ENCODE data around the gene CYGB.
"Not testable (repeated sequence)": the region's sequence is repeated elsewhere in the genome, so short reads cannot be mapped to it uniquely, and the experiment has no call there.

Gene CYGB

DNA sequence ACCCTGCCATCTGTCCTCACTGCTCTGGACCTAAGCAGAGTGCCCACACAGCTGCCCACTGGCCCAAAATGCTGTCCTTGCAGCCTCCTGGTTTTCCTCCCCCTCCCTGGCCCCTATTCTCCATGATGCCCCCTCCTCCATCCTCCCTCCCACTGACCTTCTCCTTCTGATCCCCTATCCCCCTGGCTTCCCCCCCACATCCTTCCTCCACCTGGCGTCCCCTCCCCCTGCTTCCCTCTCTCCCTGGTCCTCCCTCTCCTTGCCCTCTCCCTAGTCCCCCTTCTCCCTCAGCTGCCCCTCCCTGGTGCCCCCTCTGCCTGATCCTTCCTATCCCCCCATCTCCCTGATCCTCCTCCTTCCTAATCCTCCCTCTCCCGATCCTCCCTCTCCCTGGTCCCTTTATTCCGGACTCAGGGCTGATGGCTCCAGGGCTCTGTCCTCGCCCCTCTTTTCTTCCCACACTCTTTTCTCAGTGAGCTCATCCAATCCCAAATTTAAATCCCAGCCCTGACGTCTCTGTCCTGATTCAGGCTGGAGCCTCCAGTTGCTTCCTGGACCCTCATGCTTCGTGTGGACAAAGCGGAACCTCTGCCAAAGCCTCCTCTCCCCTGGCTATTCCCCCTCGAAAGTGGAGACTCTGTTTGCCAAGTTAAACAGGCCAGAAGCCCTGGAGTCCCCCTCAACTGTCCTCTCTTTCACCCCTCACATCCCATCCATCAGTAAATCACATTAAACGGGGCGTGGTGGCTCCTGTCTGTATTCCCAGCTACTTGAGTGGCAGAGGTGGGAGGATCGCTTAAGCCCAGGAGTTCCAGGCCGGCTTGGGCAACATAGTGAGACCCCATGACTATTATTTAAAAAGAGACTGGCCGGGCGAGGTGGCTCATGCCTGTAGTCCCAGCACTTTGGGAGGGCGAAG is 18.2 kb downstream of the CYGB start:
- peak; percentile 50 for DNase-seq

DNA sequence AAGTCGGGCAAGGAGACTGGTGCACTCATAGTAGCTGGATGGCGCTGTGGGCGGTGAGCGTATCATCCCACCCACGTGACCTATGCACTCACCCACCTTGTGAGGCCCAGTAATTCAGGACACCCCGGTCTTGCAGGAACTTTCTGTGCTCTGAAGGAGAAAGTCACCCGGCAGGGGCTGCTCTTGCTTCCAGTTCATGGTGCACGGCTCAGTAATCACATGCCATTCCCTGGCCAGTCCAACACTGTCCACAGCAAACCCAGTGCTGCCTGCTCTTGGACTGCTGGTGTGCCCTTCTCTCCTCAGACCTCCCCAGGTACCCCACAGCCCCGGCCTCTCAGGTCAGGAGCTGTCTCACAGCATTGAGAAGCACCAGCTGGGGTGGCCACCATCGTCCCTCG is 19.9 kb downstream of the CYGB start:
- no peak for DNase-seq

DNA sequence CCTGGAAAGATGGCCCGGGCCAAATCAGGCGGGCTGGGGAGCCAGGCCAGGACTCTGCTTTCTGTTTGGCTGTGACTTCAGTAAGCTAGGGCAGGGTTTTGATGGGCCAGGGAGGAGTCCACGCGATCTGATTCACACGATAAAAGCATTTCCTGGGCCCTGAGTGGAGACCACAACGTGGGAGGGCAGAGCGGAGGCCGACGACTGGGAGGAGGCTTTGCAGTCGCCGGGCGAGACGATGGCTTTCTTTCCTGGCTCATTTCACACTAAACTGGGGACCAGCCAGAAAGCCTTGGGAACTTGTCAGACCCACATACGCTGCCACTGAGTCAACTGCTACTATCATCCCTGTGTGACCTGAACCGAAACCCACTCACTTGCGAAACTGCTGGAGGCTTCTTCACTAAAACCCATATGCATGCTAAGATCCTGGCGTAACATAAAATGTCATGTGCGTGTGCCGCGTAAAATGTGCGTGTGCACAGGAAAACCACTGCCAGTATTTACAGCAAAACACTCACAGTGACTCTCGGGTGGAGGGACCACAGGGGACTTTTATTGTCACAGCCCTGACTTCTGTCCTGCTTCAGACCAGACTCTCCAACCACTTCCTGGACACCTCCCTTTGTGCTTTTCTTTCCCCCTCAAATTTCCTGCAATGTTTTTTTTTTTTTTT is 22.1 kb downstream of the CYGB start:
- DNase-seq = no peak

DNA sequence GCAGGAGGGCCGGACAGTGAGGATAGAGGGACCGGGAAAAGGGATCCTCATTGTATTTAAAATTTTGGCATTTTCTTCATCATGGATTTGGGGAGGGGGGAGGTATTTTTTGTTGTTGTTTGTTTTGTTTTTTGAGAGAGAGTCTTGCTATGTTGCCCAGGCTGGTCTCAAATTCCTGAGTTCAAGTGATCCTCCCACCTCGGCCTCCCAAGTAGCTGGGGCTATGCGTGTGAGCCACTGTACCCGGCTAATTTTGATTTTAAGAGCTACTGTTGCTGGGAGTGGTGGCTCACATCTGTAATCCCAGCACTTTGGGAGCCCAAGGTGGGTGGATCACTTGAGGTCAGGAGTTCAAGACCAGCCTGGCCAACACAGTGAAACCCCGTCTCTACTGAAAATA is 23.2 kb downstream of the CYGB start:
- DNase-seq = not testable (repeated sequence)

DNA sequence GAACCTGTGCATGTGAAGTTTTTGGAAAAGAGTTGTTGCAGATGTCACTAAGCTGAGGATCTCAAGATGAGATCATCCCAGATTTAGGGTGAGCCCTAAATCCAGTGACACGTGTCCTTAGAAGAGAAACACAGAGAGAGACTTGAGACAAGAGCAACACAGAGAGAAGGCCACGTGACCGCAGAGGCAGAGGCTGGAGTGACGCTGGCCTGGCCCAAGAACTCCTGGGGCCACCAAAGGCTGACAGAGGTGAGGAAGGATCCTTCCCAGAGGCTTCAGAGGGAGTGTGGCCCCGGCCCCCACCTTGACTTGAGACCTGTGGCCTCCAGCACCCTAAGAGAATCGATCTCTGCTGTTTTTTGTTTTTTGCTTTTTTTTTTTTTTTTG is 24.2 kb downstream of the CYGB start:
- no peak for DNase-seq

DNA sequence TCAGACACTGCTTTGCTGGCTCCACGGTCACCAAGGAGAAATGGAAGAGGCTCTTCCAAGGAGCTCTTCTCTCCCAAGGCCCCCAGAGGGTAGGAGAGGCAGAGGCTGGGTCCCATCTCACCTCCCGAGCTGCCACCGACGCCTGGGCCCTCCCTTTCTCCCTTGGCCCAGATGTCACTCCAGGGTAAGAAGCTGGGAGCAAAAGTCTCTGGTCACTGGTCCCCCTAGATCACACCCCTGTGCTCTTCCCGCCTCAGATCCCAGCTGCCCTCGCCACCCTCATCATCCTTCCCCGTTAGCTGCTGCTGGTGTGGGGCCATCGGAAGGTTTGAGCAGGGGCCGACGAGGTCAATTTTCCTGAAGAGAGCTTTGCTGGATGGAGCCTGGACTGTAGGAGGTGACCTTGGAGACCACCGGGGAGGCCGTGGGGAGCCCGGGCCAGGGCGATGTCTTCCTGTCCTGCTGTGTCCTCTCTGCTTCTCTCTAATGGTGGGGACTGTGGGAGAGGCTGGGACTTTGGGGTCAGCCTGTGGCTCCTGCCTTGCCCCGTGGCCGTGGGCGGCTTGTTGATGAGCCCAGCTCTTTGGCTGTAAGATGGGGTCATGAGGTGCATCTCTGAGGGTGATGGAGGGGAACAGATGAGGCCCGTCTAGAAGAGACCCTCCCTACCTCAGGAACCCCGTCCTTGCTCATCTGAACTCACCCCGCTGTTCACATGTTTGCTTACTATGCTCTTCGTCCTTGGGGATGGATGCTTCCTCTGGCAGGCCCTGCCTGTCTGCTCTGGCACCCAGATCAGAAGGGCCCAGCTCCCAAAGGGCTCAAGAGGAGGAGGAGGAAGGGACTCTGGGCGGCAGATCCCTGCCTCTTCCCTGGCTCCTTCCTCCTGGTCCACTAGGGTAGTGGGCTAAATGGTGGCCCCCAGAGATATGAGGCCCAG is 24.9 kb downstream of the CYGB start:
- no peak for DNase-seq

DNA sequence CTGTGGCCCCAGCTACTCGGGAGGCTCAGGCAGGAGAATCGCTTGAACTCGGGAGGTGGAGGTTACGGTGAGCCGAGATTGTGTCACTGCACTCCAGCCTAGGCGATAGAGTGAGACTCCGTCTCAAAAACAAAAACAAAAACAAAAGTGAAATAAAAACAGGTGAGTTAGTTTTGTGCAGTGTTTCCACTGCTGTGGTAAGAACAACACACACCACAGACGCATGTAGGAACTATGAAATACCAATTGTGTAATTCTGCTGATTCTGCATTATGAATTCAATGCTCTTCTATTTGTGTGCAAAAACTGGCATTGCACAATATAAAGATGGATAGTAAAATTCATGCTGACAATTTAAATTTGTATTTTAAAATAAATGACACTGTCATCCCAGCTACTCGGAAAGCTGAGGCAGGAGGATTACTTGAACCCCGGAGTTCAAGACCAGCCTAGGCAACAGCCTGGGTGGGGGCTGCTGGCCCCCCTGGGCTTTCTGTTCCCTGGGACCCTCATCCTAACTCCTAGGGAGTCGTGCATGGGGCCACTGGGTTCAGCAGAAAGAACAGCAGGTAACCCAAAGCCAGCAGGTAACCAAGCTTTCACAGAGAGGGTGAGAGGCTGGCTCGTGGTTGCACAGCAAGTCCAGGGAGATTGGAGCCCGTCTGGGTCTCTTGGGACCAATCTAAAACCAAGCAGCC is 25.7 kb downstream of the CYGB start:
- no peak for DNase-seq

DNA sequence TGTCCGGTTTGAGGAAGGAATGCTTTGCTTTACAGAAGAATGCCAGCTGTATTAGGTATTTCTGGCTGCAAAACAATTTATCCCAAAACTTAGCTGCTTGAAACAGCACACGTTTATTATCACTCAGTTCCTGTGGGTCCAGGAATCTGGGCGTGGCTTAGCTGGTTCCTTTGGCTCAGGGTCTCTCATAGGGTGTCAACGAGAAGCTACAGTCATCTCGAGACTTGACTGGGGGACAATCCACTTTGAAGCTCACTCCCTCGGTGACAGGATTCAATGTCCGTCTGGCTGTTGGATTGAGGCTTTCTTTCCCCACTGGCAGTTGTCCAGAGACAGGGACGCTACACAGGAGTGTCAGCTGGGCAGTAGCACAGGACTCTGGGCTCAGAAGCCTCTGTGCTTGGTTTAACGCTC is 26.7 kb downstream of the CYGB start:
- DNase-seq = no peak

DNA sequence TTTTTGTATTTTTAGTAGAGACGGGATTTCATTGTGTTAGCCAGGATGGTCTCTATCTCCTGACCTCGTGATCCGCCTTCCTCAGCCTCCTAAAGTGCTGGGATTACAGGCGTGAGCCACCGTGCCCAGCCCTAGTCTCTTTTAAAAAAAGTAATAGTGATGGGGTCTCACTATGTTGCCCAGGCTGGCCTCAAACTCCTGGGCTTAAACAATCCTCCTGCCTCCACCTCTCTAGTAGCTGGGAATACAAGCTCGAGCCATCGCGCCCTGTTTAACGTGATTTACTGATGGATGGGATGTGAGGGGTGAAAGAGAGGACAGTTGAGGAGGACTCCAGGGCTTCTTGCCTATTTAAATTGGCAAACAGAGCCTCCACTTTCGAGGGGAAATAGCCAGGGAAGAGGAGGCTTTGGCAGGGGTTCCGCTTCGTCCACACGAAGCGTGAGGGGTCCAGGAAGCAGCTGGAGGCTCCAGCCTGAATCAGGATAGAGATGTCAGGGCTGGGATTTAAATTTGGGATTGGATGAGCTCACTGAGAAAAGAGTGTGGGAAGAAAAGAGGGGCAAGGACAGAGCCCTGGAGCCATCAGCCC is 28.9 kb downstream of the CYGB start:
- DNase-seq = not testable (repeated sequence)

DNA sequence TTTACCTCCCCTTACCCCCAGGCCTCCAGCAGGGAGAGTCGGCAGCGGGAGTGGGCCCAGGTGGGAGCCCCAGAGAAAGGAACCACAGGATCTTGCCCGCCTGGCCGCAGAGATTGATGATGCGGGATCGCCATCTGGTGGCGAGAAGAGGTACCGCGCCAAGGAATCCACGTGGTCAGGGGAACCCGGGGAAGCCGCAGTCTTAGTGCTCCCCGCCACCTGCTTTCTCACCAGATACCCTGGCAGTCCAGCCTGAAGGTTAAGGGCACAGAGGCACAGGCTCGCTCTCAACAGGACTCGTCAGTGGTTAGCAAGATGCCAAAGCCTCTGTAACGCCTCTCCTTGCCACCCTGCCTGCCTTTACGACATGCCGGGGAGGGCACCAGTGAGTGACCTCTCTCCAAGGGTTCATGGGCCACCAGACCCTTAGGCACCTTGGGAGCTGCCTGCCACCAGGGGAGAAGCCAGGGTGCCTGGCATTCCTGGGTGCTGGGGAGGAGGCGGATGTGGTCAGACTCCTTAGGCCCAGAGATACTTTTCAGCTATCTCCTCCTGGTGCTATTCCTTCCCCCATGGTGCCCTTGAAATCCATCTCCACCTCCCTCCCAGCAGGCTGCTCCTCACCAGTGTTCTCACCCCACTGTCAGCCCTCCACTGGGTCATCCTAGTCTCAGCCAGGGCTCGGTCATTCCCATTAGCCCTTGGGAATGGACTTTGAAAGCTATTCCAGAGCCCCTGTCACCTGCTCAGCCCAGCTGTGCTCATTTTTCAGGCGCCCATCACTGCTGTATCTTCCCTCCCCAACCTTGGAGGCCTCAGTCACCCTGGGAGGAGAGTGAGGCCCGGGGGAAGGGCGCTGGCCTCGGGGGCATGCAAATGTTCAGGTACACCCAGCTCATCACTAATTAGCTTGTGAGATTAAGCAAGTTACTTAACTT is 30.8 kb downstream of the CYGB start:
- DNase-seq = peak; percentile 93

DNA sequence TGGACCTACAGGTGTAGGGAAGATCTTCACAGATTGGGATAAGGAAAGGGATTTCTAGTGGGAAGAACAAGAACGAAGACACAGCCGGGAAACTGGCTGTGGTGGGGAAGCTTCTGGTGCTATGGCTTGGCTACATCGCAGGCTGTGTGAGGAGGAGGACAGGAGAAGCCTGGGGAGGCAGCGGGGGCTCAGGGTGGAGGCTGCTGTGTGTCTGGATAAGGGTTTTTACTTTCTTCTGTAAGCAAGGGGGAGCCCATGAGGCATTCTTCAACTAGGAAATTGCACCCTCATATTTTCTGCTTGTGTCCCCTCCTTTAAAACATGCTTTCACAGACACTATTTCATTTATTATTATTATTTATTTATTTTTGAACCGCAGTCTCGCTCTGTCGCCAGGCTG is 33.4 kb downstream of the CYGB start:
- DNase-seq = no peak

DNA sequence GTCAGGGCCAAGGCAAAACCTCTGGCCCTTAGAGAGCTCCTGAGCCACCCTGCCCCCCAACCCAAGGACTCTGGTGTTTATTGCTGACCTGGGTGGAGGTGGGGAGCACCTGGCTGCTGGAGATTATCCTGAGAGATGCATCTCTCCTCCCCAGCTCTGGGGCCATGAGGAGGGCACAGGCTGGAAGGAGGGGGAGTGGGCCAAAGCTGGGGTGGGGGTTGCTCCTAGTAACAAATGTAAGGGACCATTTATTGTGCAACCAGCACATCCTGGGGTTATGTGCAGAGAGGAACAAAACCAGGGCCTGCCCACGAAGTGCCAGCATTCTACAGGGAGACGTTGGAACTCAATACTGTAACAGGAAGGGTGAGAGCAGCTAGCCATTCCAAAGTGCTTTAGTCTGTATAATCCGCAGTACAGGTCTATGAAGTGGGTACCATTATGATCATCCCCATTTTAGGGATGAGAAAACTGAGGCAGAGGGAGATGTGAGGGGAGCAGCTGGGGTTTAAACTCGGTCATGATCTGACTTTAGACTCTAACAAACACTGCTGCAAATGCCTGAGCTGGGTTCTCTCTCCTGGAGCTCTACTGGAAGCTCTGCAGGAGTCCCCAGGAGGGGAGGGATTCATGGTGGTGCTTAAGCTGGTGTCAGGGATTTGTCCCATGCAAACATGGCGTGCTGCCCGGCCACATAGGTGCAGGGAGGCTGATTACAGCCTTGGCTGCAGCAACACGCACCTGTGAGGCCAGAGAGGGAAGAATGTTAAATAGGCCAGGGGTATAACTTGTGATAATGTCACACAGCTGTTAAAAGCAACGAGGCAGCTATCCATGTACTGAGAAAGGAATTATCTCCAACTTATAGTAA is 34.9 kb downstream of the CYGB start:
- no peak for DNase-seq

DNA sequence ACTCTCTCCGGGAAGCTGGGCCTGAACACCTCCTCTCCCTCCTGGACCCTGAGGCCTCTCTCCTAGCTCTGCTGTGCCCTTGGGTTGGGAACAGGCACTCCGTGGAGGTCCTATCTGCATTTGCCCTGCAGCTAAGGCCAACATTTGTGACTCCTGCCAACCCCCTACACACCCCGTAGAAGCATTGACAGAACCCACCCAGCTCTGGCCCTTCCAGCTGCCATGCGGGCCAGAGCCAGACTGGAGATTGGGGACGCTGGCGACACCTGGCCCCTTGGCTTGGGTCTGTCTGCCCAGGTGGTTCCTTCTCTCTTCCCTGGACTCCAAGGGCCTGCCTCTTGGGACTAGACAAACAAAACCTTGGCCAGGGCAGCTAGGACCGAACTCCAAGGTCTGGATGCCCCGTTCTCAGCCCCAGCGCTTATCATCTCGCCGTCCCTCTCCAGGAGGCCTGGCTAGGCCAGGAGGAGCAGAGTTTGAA is 35.6 kb downstream of the CYGB start:
- no peak for DNase-seq

DNA sequence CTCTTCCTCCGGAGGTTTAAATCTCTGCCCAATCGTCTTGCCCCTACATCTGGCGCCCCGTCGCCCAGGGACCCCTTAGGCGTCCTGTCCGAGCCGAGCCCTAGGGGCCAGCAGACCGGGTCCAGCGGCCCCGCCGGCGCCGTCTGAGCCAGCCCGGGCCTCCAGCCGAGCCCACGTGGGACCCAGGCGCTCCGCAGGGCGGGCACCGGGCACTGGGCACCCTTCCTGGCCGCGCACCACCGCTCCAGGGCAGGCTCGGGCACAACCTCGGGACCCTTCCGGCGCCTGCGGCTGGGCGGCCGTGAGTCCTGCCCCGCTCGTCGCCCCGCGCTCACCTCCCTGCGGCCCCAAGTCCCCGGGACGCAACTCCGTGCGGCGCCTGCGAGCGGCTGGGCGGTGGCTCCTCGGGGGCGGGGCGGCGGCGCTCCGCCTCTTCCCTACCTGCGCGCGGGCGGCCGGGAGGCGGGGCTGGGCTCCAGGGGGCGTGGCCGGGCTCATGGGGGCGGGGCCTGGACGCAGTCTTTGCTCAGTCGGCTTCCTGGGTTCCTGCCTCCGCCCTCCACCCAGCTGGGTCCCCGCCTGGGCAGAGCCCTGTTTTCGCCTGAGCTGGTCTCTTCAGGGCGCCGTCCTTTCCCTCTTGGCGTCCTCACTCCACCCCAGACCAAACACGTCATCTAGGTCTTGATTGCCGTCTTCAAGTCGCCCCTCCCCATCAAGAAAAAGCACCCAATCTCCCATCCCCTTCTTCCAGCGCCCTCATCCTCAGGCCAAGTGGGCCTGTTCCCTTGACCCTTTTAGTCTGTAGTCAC is 36.3 kb downstream of the CYGB start, which contains the start of gene RHBDF2:
Gene RHBDF2, minus strand, starts transcription at position 406 of the 809 bp plus-strand sequence. CDS start 19,899 bp downstream, outside the sequence.
- peak; percentile 85 for DNase-seq

DNA sequence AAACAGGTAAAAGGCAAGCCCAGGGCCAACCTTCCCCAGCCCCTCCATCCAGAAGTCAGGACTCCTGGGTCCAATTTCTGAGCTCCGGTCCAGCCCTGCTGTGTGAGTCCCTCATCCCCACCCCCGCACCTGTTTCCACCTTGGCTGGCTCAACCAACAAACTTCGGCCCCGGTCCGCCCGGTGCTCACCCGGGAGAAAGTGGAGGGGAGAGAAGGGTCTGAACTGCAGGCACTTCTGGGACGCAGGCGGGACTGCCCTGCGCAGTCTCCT is 36.8 kb downstream of the CYGB start:
- no peak for DNase-seq

DNA sequence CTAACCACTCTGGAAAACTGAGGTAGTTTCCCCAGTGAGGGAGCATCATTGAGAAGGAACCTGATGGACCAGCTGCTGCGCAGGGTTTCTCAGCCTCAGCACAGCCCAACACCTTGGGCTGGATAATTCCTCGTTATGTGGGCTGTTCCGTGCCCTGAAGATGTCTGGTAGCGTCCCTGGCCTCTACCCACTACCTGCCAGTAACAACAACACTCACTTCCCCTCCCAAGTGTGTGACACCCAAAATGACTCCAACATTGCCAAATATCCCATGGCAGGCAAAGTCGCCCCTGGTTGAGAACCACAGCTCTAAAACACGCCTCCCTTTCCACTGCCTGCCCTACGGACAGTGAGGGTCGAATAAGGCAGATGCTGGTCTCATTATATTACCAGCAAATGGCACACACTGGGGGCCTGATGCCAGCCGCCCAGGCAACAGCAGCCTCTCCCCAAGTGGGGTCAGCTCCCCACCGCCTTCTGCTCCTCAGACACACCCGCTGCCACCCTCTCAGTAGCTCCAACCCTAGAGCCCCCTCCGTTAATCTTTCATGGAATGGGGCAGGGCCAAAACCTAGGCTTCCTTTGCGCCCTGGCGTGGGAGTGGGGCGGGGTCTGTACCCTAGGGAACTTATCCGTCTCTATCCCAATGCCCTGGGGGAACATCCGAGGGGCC is 37.3 kb downstream of the CYGB start:
- DNase-seq = no peak

DNA sequence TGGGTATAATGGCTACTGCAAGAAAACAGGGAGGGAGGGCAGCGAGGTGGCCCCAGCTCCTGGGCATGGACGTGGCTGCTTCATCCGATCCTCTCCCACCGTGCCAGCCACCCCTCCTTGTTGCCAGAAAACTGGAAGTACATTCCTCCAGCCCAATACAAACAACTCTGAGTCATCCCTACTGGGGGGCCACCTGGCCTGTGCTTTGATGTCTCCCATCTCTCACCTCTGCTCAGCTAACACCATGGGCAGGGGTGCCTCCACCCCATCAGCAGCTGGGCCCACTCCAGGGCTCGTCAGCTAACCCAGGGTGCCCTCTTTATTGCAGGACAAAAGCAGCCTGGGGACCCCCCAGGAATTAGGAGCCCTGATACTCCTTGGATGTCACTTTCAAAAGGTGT is 38.2 kb downstream of the CYGB start:
- no peak for DNase-seq

DNA sequence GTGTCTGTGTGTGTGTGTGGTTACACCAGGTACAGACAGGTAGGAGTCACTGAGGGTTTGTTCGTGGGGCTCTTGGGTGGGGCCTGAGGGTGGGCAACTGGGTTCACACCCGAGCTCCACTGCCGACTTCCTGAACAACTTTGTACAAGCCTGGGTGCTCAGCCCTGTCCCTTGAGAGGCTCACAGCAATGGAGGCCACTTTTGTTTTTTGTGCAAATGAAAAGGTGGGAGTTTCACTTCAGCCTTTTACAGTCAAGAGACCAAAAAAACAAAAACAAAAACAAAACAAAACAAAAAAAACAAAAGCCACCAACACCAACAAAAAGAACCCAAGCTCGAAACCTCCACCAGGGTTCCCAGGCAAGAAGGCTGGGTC is 38.6 kb downstream of the CYGB start:
- DNase-seq = no peak

Data from eye (tissue), 1 donor.